Endothelial cell of umbilical vein (primary cell): ENCODE data around the gene CCDC88B. TPM values are rescaled to one million over a fixed set of nuclear protein-coding genes. Genes with fewer than 3 reads are reported as not detected.

ENCODE experiments used
- BruUV-seq: library from RNA; stranded (reverse); fragments of 400-500 nt; replicated peaks from 2 replicates; lab custom pipeline; 2021; lab: Mats Ljungman, UMichigan
- CTCF ChIA-PET: fragments of 300-600, 350-600 bp; sonication (Branson Sonifier 250); formaldehyde crosslinking; loops from one replicate; lab custom pipeline; 2021; ENCODE audit warnings: antibody characterized with exemption, inconsistent platforms; lab: Charles Lee
- POLR2A ChIA-PET: fragments of 300-600, 350-600 bp; sonication (Branson Sonifier 250); formaldehyde crosslinking; loops from one replicate; lab custom pipeline; 2021; ENCODE audit warnings: antibody characterized with exemption, inconsistent platforms; lab: Charles Lee
- DNase-seq: peaks from one replicate; pipeline ENCODE4 v3.0.0-alpha.2; 2011; ENCODE audit warnings: low read depth, low spot score
- FAIRE-seq: peaks from 2 replicates; lab custom pipeline; 2011; peaks lifted over from hg19 to GRCh38; lab: Jason Lieb, UNC
- H2AFZ ChIP-seq: 2 replicates; pipeline ENCODE4 v1.6.0; 2012; ENCODE audit warnings: low read depth, low read length, control low read depth, inconsistent platforms
- H3K27ac ChIP-seq: 2 replicates; pipeline ENCODE4 v1.5.1; 2011; ENCODE audit warnings: low read depth, mild to moderate bottlenecking, control low read depth, low read length, moderate library complexity; ENCODE audit not compliant: insufficient read depth
- H3K27me3 ChIP-seq, 2 experiments: 2 replicates each; pipeline versions ENCODE4 v1.6.0 to v1.6.1; 2011; ENCODE audit warnings: low read length in 2 of 2, mixed read lengths in 1 of 2; ENCODE audit not compliant: control insufficient read depth in 2 of 2, insufficient read depth in 2 of 2
- H3K36me3 ChIP-seq, 2 experiments: 2 replicates in 1 of 2; 3 replicates in 1 of 2; pipeline ENCODE4 v1.5.1; 2011; ENCODE audit warnings: low read length in 2 of 2, mild to moderate bottlenecking in 1 of 2, moderate library complexity in 1 of 2; ENCODE audit not compliant: control insufficient read depth in 2 of 2, insufficient read depth in 2 of 2; ENCODE audit errors: extremely low read depth in 1 of 2
- H3K4me1 ChIP-seq: 3 replicates; pipeline ENCODE4 v1.5.1; 2011; ENCODE audit warnings: mild to moderate bottlenecking, low read length; ENCODE audit not compliant: control insufficient read depth, insufficient read depth; ENCODE audit errors: extremely low read depth
- H3K4me2 ChIP-seq: 2 replicates; pipeline ENCODE4 v1.6.1; 2011; ENCODE audit warnings: low read length, control low read depth, mixed read lengths; ENCODE audit not compliant: insufficient read depth
- H3K4me3 ChIP-seq, 3 experiments: fragments of 200-600 bp in 1 of 3; sonication (generic), shearing (Covaris generic) in 1 of 3; replicated peaks in 1 of 3; 2 replicates each; pipeline ENCODE4 v1.5.1; 2011 to 2016; ENCODE audit warnings: control low read depth in 3 of 3, low read length in 3 of 3, mild to moderate bottlenecking in 2 of 3, inconsistent platforms in 1 of 3, low read depth in 1 of 3, moderate library complexity in 1 of 3; ENCODE audit not compliant: insufficient read depth in 1 of 3
- H3K79me2 ChIP-seq: 2 replicates; pipeline ENCODE4 v1.6.0; 2012; ENCODE audit warnings: low read length, inconsistent platforms; ENCODE audit not compliant: control insufficient read depth, insufficient read depth
- H3K9ac ChIP-seq: replicated peaks from 2 replicates; pipeline ENCODE3; 2011; ENCODE audit warnings: low read length, control low read depth; ENCODE audit not compliant: insufficient read depth; ENCODE audit errors: extremely low read depth
- H3K9me1 ChIP-seq: replicated peaks from 3 replicates; pipeline ENCODE4 v1.6.0; 2011; ENCODE audit warnings: mild to moderate bottlenecking, low read length; ENCODE audit not compliant: control insufficient read depth, insufficient read depth; ENCODE audit errors: extremely low read depth
- H3K9me3 ChIP-seq: replicated peaks from 2 replicates; pipeline ENCODE4 v1.5.1; 2012; ENCODE audit warnings: low read length, inconsistent platforms; ENCODE audit not compliant: control insufficient read depth, insufficient read depth
- H4K20me1 ChIP-seq: replicated peaks from 2 replicates; pipeline ENCODE3; 2011; ENCODE audit warnings: mild to moderate bottlenecking, low read length; ENCODE audit not compliant: control insufficient read depth, insufficient read depth; ENCODE audit errors: extremely low read depth
- EZH2 ChIP-seq: IDR thresholded peaks from 2 replicates; pipeline ENCODE4 v1.6.1; 2012; ENCODE audit warnings: borderline replicate concordance, low read depth, mild to moderate bottlenecking, moderate library complexity, low read length, inconsistent platforms; ENCODE audit not compliant: severe bottlenecking
- FOS ChIP-seq: IDR thresholded peaks from 2 replicates; pipeline ENCODE4 v1.6.1; 2011; ENCODE audit warnings: mild to moderate bottlenecking, low read length, moderate library complexity, borderline replicate concordance; ENCODE audit not compliant: insufficient read depth
- POLR2A ChIP-seq: IDR thresholded peaks from 2 replicates; pipeline ENCODE4 v1.6.1; 2012; ENCODE audit warnings: low read depth, mild to moderate bottlenecking, control low read depth, low read length
- POLR2AphosphoS5 ChIP-seq: IDR thresholded peaks from 2 replicates; pipeline ENCODE4 v1.6.1; 2012; ENCODE audit warnings: low read depth, mild to moderate bottlenecking, control low read depth, low read length, moderate library complexity; ENCODE audit not compliant: insufficient read depth
- dilution Hi-C: fragments of 300-500 bp; cut with MboI; formaldehyde crosslinking; loops from one replicate; pipeline ENCODE4 v1.15.0; 2019; ENCODE audit warnings: low sequenced_read_pairs; ENCODE audit not compliant: extremely low pct_ligation_motif_present
- intact Hi-C: fragments of 100-400 bp; cut with micrococcal nuclease; formaldehyde crosslinking; loops from one replicate; pipeline ENCODE4 v1.10.0; 2022
- polyA plus RNA-seq, 4 experiments: library from polyadenylated mRNA; depleted of rRNA in 3 of 4; stranded (reverse) in 3 of 4; unstranded in 1 of 4; fragments of >200 nt; gene quantifications; 2 replicates each; pipeline versions ENCODE4 v1.2.1 to v1.2.3, GENCODE V29; 2011 to 2012; ENCODE audit warnings: missing spikeins in 1 of 4
- total RNA-seq: library from RNA; stranded (reverse); gene quantifications from 2 replicates; pipeline ENCODE4 v1.2.3, GENCODE V29; 2021
- TF ChIP-seq, protein P1 (sequence below): IDR thresholded peaks from 2 replicates; pipeline ENCODE4 v1.6.1; 2011; ENCODE audit not compliant: insufficient read depth, insufficient read length

CCDC88B gene
- total and polyA plus RNA-seq, 2 donors (not counting 3 experiments of a cell fraction or from before 2014, with no cell fraction given), result 1.8 to 2.7 TPM

DNA sequence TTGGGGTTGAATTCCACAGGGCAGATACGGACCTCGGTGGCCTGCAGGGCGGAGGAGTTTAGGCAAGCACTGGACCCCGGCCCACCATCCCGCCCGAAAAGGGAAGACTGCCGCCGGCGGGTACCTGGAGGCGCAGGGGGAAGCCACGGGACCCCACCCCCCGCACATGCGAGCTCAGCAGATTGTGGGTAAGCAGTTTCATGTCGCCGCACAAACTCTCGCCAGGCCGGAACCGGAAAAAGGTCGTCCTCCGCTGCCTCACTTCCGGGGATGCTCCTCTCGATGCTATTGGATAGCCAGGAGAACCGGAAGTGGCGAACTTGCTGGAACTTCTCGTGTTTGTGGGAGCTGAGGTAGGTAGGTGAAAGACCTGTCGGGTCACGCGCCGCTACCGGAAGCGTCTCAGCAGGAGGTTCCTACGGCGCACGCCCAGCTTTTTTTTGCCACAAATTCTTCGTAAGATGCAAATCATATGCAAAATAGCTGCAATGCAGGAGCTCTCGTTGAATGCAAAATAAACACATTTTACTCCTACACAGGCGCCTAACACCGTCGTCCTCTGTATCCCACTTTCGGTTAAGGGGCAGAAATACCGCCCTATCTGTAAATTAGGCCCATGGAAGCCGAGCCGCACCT is 22.6 kb upstream of the CCDC88B start, which contains the start of gene TRMT112:
Gene TRMT112, minus strand, starts transcription at position 235 of the 636 bp plus-strand sequence. Its CDS starts 33 bp downstream, at position 202.
- dilution Hi-C loops (no loop called here), intact Hi-C loops (loop anchor here (1.0 kb wide), 2 partner anchors 12 to 38 kb away; partner anchors contain the start of gene ESRRA)
- DNase-seq (peak; percentile 94), FAIRE-seq (peak; percentile 99)
- H3K36me3 ChIP-seq, result peaks cover 2 to 16% of the 10 kb centered on the region in 2 experiments
- H3K4me3 ChIP-seq, result peak within 1 kb of the TSS; percentile 57 to 76 (median 75)
- no peaks in the 10 kb centered on the region for H3K27me3 ChIP-seq
- H3K9me3 ChIP-seq, result no peaks in the 10 kb centered on the region
- H2AFZ ChIP-seq, result peak within 1 kb of the TSS; percentile 65
- BruUV-seq, result no TSS peak
- ChIA-PET CTCF (interaction anchor here (0.5 to 3.6 kb wide), 24 partner anchors 10 to 582 kb away, joined by 3 to 72 read pairs (median 6); partner anchors contain the start of genes BAD, CATSPERZ, CCDC88B and ESRRA), POLR2A (interaction anchor here (0.6 to 2.1 kb wide), 7 partner anchors 8 to 136 kb away, joined by 3 to 6 read pairs (median 5); partner anchors contain the start of genes NUDT22, STIP1 and TRPT1)
- peak within 1 kb of the TSS; percentile 87 for H3K27ac ChIP-seq
- H3K9ac ChIP-seq, result peak within 1 kb of the TSS; percentile 77
- TF ChIP-seq, protein P1, sequence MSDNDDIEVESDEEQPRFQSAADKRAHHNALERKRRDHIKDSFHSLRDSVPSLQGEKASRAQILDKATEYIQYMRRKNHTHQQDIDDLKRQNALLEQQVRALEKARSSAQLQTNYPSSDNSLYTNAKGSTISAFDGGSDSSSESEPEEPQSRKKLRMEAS, result peak; percentile 30
- TF ChIP-seq POLR2AphosphoS5 (peak; percentile 83), POLR2A (peak; percentile 84), EZH2 (no peak), FOS (no peak)
- H3K4me1 ChIP-seq, result peaks cover 10% of the 10 kb centered on the region
- no peaks in the 10 kb centered on the region for H4K20me1 ChIP-seq
- H3K79me2 ChIP-seq, result peaks cover 4% of the 10 kb centered on the region
- H3K4me2 ChIP-seq, result peak within 1 kb of the TSS; percentile 87
- no peaks in the 10 kb centered on the region for H3K9me1 ChIP-seq
